Esophagus muscularis mucosa (tissue), 3 donors: ENCODE data around the gene CDH4.

ENCODE experiments used
- CTCF ChIP-seq, 3 experiments: fragments of 200-600 bp in 2 of 3; fragments of 450-650 bp in 1 of 3; sonication (generic) in 2 of 3; IDR thresholded peaks; one replicate each; pipeline ENCODE4 v1.5.1; 2017 to 2019; ENCODE audit warnings: antibody characterized with exemption in 3 of 3, mild to moderate bottlenecking in 2 of 3, moderate library complexity in 1 of 3
- POLR2A ChIP-seq: fragments of 450-650 bp; IDR thresholded peaks from one replicate; pipeline ENCODE4 v1.6.1; 2017; ENCODE audit warnings: antibody characterized with exemption, moderate library complexity, mild to moderate bottlenecking, low read depth

DNA sequence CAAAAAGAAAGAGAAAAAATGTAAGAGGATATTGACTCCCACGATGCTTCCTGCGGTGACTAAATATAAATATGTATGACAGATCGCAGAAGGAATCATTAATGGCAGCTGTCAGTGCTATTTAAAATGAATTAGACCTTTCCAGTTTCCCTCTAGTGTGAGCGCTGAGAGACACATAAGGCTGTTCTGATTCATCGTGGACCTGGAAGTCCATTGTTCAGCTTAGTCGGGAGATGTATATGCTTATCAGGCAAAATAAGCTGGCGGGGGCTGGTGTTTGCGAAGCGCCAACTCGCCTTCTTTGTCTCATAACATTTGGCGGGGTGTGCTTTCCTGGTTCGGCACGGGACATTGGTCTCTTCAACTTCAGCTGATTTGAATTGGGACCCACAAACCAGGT, 95.4 kb downstream of the CDH4 start:
- TF ChIP-seq POLR2A (no peak), CTCF (IDR thresholded peaks at IDR 0.05) (no peak)
